Fibroblast of lung (primary cell): ENCODE measurements around the gene ATPAF2. TPM values are rescaled to one million over a fixed set of nuclear protein-coding genes. Genes with fewer than 3 reads are reported as not detected.

Source experiments
- DNase-seq, 2 donors: peaks; one replicate each; pipeline versions ENCODE4 v3.0.0 to v3.0.0-alpha.2; 2010; ENCODE audit warnings: low read depth in 2 of 2
- H2AFZ ChIP-seq: 2 replicates; pipeline ENCODE4 v1.5.1; 2012; ENCODE audit warnings: low read length, control low read depth, inconsistent platforms
- H3K27ac ChIP-seq: 2 replicates; pipeline ENCODE4 v1.5.1; 2011; ENCODE audit warnings: low read length, control low read depth; ENCODE audit not compliant: insufficient read depth
- H3K27me3 ChIP-seq: 2 replicates; pipeline ENCODE4 v1.5.1; 2011; ENCODE audit warnings: mild to moderate bottlenecking, low read length; ENCODE audit not compliant: control insufficient read depth, insufficient read depth
- H3K36me3 ChIP-seq: 2 replicates; pipeline ENCODE4 v1.5.1; 2011; ENCODE audit warnings: low read length; ENCODE audit not compliant: control insufficient read depth, insufficient read depth
- H3K4me1 ChIP-seq: 2 replicates; pipeline ENCODE4 v1.5.1; 2011; ENCODE audit warnings: low read length; ENCODE audit not compliant: control insufficient read depth, insufficient read depth; ENCODE audit errors: extremely low read depth
- H3K4me2 ChIP-seq: 2 replicates; pipeline ENCODE4 v1.5.1; 2011; ENCODE audit warnings: low read length, control low read depth; ENCODE audit not compliant: insufficient read depth; ENCODE audit errors: extremely low read depth
- H3K4me3 ChIP-seq, 4 experiments: fragments of 200-600 bp in 1 of 4; sonication (generic) in 1 of 4; replicated peaks in 1 of 4; 2 replicates each; pipeline ENCODE4 v1.5.1; 2011 to 2016; ENCODE audit warnings: low read length in 4 of 4, low read depth in 3 of 4, mild to moderate bottlenecking in 3 of 4, control low read depth in 2 of 4, inconsistent platforms in 1 of 4, mixed read lengths in 1 of 4; ENCODE audit not compliant: insufficient read depth in 1 of 4; ENCODE audit errors: control extremely low read depth in 1 of 4
- H3K79me2 ChIP-seq: 2 replicates; pipeline ENCODE4 v1.5.1; 2012; ENCODE audit warnings: mild to moderate bottlenecking, low read length, inconsistent platforms; ENCODE audit not compliant: control insufficient read depth, insufficient read depth
- H3K9ac ChIP-seq: 2 replicates; pipeline ENCODE4 v1.5.1; 2011; ENCODE audit warnings: mild to moderate bottlenecking, low read length, control low read depth; ENCODE audit not compliant: insufficient read depth
- H3K9me3 ChIP-seq: 2 replicates; pipeline ENCODE4 v1.5.1; 2012; ENCODE audit warnings: low read depth, low read length; ENCODE audit not compliant: control insufficient read depth, insufficient read depth
- H4K20me1 ChIP-seq: 2 replicates; pipeline ENCODE4 v1.5.1; 2011; ENCODE audit warnings: low read length; ENCODE audit not compliant: control insufficient read depth, insufficient read depth; ENCODE audit errors: extremely low read depth
- EZH2 ChIP-seq: IDR thresholded peaks from 2 replicates; pipeline ENCODE4 v1.5.1; 2012; ENCODE audit warnings: low read length, control low read depth, mild to moderate bottlenecking; ENCODE audit errors: missing control alignments
- polyA plus RNA-seq, 2 donors: library from polyadenylated mRNA; depleted of rRNA in 1 of 2; stranded (reverse) in 1 of 2; unstranded in 1 of 2; fragments of >200 nt; gene quantifications; 2 replicates each; pipeline ENCODE4 v1.2.1, GENCODE V29; 2011 to 2012; ENCODE audit warnings: missing spikeins in 1 of 2
- total RNA-seq: library from RNA; depleted of rRNA; stranded (reverse); fragments of >200 nt; gene quantifications from 2 replicates; pipeline ENCODE4 v1.2.1, GENCODE V29; 2014
- TF ChIP-seq, protein P1 (sequence below), 2 donors: IDR thresholded peaks in 1 of 2; conservative IDR thresholded peaks in 1 of 2; 1 replicate in 1 of 2; 2 replicates in 1 of 2; pipeline ENCODE4 v1.5.1; 2011 to 2012; ENCODE audit warnings: low read length in 2 of 2, control low read depth in 1 of 2, inconsistent platforms in 1 of 2, low read depth in 1 of 2, mild to moderate bottlenecking in 1 of 2

ATPAF2 gene
- total and polyA plus RNA-seq, 2 donors (not counting 1 experiment from before 2014, with no cell fraction given) = 11.6 to 12.6 TPM

DNA sequence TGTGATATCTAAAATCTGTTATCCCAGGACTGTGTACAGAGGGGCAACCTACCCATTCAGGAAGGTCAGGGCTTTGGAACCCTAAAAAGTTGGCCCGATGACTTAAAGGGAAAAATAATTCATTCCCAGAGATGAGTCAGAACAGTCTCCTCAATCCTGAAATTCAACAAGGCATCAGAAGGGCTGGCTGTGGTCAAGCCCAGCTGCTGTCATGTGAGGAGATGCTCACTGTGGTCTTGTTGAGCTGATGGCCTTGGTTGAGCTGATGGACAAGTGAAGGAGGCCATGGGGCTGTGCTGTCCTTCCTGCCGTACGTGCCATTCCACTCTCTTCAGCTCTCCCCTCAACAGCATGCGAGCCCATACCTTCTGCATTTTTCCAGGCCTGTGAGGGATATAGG lies 27.9 kb upstream of the ATPAF2 start:
- no peaks in the 10 kb centered on the region for H4K20me1 ChIP-seq
- DNase-seq = no peak

DNA sequence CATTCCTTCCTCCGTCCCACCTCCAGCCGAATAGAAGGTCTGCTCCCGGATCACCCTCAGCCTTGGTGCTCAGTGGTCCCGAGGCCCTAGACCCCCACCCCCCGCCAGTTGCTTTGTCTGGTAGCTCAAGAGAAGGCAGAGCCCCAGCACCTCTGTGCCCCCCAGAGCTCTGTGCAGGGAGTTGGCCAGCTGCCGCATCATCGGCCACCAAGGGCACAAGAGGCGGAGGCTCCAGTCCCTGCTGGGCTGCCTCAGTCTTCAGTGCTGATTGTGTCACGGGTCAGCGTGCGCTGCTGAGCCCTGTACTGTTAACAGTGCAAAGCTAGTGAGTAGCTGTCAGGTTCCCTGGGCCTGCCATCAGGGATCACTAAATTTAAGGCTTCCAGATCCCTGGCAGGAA lies 26.6 kb upstream of the ATPAF2 start:
- no peaks in the 10 kb centered on the region for H3K79me2 ChIP-seq
- no peak overlapping the region for H3K4me2 ChIP-seq
- H4K20me1 ChIP-seq = no peaks in the 10 kb centered on the region
- DNase-seq = no peak
- H3K4me3 ChIP-seq = no peak overlapping the region
- H3K4me1 ChIP-seq = no peaks in the 10 kb centered on the region
- H3K9ac ChIP-seq = no peak overlapping the region
- no peak overlapping the region for H3K27ac ChIP-seq
- no peaks in the 10 kb centered on the region for H3K9me3 ChIP-seq
- TF ChIP-seq, protein P1, sequence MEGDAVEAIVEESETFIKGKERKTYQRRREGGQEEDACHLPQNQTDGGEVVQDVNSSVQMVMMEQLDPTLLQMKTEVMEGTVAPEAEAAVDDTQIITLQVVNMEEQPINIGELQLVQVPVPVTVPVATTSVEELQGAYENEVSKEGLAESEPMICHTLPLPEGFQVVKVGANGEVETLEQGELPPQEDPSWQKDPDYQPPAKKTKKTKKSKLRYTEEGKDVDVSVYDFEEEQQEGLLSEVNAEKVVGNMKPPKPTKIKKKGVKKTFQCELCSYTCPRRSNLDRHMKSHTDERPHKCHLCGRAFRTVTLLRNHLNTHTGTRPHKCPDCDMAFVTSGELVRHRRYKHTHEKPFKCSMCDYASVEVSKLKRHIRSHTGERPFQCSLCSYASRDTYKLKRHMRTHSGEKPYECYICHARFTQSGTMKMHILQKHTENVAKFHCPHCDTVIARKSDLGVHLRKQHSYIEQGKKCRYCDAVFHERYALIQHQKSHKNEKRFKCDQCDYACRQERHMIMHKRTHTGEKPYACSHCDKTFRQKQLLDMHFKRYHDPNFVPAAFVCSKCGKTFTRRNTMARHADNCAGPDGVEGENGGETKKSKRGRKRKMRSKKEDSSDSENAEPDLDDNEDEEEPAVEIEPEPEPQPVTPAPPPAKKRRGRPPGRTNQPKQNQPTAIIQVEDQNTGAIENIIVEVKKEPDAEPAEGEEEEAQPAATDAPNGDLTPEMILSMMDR (conservative IDR thresholded peaks at IDR 0.05 in 1 of 2, IDR thresholded peaks at IDR 0.05 in 1 of 2; ENCODE audit: low read depth in 1 of 2, low read length in 2 of 2) = no peak
- no peak for TF ChIP-seq EZH2
- H3K27me3 ChIP-seq = no peaks in the 10 kb centered on the region
- H3K36me3 ChIP-seq = peaks cover 6% of the 10 kb centered on the region
- H2AFZ ChIP-seq = no peak overlapping the region

More for the DNA sequence above, 27.9 kb upstream of the ATPAF2 start:
- Histone ChIP-seq H3K36me3 (peaks cover 6% of the 10 kb centered on the region), H3K4me3 (no peak overlapping the region), H3K4me2 (no peak overlapping the region), H3K27me3 (no peaks in the 10 kb centered on the region), H2AFZ (no peak overlapping the region), H3K9me3 (no peaks in the 10 kb centered on the region), H3K4me1 (peaks cover 4% of the 10 kb centered on the region), H3K9ac (no peak overlapping the region), H3K27ac (no peak overlapping the region), H3K79me2 (no peaks in the 10 kb centered on the region)
- no peak for TF ChIP-seq EZH2
- TF ChIP-seq, protein P1 (conservative IDR thresholded peaks at IDR 0.05 in 1 of 2, IDR thresholded peaks at IDR 0.05 in 1 of 2; ENCODE audit: low read depth in 1 of 2, low read length in 2 of 2) = no peak

DNA sequence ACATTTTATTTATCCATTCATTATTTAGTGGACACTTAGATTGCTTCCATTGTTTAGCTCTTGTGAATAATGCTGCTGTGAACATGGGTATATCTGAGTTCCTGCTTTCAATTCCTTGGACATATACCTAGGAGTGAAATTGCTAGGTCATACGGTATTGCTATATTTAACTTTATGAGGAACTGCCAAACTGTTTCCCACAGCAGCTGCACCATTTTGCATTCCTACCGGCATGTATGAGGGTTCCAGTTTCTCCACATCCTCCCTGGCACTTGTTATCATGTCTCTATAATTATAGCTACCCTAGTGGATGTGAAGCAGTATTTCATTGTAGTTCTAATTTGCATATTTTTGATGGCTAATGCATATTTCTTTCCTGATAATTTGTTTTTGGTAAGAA lies 25.1 kb upstream of the ATPAF2 start:
- no peak overlapping the region for H3K27ac ChIP-seq
- no peaks in the 10 kb centered on the region for H3K79me2 ChIP-seq
- no peak overlapping the region for H2AFZ ChIP-seq
- H3K9ac ChIP-seq = no peak overlapping the region
- no peak for DNase-seq
- H3K4me2 ChIP-seq = no peak overlapping the region
- no peak for TF ChIP-seq EZH2
- TF ChIP-seq, protein P1 (conservative IDR thresholded peaks at IDR 0.05 in 1 of 2, IDR thresholded peaks at IDR 0.05 in 1 of 2; ENCODE audit: low read depth in 1 of 2, low read length in 2 of 2) = no peak
- H4K20me1 ChIP-seq = no peaks in the 10 kb centered on the region
- no peaks in the 10 kb centered on the region for H3K4me1 ChIP-seq
- no peak overlapping the region for H3K4me3 ChIP-seq
- H3K27me3 ChIP-seq = no peaks in the 10 kb centered on the region
- peaks cover 6% of the 10 kb centered on the region for H3K36me3 ChIP-seq
- H3K9me3 ChIP-seq = no peaks in the 10 kb centered on the region
